IPS DF 19.7 (cell line): ENCODE data around the gene VPS51.
"Not testable (repeated sequence)": the region's sequence is repeated elsewhere in the genome, so short reads cannot be mapped to it uniquely, and the experiment has no call there.

Source experiments
- DNase-seq: peaks from one replicate; pipeline ENCODE4 v3.0.0-alpha.2; 2013; ENCODE audit warnings: low read depth, low spot score

The VPS51 gene

GRCh38 chr11:65118891-65119669 lies 23.1 kb downstream of the VPS51 start:
- DNase-seq = not testable (repeated sequence)

DNA sequence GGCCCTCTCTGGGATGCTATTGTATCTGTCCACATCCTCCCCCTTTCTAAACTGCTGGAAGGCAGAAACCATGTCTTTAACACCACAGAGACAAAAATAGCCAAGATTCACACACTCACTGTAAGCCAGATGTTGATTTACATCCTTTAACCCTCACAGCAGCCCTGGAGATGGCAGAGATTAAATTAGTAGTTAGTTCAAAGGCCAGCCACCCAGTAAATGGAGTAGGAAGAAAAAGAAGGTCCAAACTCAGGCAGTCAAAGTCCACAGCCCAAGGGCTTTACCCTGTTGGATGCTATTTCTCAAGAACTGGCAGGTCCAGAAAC lies 23.6 kb downstream of the VPS51 start:
- no peak for DNase-seq

GRCh38 chr11:65120831-65121230 lies 24.8 kb downstream of the VPS51 start:
- no peak for DNase-seq

- no peak for DNase-seq
These were observed 25.4 kb downstream of the VPS51 start for GRCh38 chr11:65121447-65121864.

GRCh38 chr11:65121865-65122696 lies 26.1 kb downstream of the VPS51 start, which contains the start of the genes FAU and MRPL49:
Gene FAU (minus strand): TSS chr11:65122134. CDS start chr11:65121813, 321 bp downstream.
Gene MRPL49 (plus strand): TSS chr11:65122321. CDS start chr11:65122347, 26 bp downstream.
- peak; percentile 84 for DNase-seq

DNA sequence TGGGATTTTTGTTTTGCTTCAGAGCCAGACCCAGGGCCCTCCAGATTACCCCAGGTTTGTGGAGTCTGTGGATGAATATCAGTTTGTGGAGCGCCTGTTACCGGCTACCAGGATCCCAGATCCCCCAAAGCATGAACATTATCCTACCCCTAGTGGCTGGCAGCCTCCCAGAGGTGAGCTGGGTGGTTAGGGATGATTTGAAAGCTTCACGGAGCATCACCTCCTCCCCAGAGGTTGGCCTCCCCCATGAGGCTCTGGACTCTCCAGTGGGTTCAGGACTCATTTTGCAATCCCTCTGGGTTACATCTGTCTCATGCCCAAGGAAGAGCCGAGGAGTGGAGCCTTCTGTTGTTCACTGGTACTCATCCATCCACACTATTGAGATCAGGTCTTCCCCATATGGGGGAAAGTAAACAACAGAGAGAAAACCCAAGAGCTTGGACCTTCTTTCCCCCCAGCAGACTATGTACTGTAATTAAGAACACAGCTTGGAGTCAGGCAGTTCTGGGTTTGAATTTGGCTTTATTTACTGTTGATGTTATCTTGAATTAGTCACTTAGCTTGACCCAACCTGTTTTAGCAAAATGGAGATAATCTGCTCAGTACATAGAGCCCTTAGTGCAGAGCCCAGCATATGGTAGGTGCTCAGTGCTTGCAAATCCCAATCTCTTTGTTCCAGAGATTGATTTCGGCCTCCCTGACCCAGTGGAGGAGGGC lies 28.6 kb downstream of the VPS51 start:
- DNase-seq = no peak

DNA sequence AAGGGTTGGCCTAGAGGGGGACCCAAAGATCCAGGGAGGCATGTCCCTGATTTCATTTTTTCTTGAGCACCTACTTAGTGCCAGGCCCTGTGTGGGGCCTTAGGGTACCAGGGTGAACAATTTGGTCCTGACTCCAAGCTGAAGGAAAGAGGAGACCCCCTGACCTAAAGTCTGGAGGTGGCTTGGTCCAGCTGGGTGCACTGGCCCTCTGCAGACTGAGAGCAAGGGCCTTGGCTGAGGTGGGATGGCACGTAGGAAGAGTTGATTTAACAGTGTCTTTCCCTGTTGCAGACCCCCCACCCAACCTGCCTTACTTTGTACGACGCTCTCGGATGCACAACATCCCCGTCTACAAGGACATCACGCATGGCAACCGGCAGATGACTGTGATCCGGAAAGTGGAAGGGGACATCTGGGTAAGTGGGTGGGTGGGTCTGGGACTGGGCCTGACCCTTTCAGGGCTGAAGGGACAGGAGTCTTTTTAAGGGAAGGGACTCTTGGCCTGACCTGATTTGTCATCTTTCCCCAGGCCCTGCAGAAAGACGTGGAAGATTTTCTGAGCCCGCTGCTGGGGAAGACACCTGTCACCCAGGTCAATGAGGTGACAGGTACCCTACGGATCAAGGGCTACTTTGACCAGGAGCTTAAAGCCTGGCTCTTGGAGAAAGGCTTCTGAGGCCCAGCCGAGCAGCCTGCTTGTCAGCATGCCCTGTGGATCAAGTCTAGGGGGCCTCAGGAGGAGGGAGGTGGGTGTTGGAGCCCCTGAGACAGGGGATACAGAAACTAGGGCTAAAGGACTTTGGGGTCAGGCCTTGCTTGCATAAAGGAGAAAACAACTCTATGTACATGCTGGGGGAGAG lies 29.4 kb downstream of the VPS51 start:
- no peak for DNase-seq

- DNase-seq = no peak
These were observed 30.7 kb downstream of the VPS51 start for GRCh38 chr11:65126624-65127274.

DNA sequence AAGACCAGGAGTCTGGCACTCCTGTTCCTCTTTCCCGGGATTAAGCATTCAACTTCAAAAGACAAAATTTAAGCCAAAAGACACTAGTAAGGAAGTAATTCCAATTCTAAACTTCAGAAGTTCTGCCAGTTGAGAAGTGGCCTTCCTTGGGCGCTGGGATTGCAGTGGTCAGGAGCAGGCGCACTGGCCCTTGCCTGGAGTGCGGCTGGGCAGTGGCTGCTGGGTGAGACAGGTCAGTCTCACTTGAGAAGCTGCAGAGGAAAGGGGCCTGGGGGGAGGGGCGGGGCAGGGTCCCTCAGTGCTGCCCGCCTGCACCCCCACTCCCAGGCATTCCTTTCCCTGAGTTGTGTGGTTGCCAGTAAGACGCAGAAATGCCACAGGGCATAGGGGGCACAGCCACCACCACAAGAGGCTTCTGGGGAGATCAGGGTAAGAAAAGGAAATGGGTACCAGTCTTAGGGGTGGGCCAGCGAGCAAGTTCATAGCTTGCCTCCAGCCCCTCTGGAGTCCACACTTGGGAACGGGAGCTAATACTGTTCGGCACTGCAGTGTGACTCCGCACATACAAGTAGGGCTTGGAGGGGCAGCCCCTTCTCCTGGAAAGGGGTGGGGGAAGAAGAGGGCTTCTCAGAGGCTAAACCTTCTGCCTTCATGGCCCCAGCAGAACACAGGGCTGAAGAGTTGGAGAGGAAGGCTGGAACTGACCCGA lies 31.6 kb downstream of the VPS51 start:
- no peak for DNase-seq

DNA sequence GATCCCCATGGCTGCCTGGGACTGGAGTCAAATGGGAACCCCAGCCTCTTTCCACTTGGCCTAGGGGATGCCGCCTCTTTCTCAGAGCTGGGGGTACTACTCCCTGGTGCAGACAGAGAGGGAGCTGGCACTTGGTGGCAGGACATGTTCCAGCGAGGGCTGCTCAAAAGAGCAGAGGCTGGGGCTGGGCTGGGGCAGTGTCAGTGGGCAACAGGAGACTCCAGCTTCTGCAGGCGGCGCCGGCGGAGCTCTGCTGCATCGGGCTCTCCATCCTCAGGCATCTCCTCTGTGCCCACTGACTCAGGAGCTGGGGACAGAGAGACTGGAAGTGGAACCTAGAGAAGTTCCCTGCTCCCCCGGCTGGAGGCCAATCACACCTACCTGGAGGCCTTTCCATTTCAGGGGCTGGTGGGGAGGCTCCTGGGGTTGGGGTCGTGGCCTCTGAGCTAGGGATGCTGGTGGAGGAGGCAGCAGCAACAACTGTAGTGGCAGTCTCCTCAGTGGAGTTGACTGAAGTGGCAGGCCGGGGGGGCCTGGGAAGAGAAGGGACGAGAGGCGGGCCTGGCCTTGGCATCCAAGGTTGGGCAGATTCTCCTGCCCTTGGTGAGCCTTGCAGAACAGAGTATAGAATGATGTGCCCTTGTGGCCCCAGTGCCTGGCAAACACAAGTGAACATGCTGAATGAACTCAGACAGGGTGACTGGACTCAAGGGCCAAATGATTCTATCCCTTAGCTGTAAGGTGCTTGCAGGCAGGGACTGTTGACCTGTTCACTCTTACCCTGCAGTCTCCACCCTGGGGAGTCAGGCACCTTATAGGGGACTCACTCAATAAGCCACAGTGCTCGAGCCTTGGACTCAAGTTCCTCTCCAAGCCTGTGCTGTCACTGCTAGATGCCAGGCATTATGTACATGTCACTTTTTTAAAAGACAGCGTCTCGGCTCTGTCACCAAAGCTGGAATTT lies 32.5 kb downstream of the VPS51 start:
- no peak for DNase-seq

GRCh38 chr11:65129649-65130441 lies 33.8 kb downstream of the VPS51 start:
- no peak for DNase-seq

GRCh38 chr11:65130631-65131416 lies 34.8 kb downstream of the VPS51 start:
- DNase-seq = no peak

DNA sequence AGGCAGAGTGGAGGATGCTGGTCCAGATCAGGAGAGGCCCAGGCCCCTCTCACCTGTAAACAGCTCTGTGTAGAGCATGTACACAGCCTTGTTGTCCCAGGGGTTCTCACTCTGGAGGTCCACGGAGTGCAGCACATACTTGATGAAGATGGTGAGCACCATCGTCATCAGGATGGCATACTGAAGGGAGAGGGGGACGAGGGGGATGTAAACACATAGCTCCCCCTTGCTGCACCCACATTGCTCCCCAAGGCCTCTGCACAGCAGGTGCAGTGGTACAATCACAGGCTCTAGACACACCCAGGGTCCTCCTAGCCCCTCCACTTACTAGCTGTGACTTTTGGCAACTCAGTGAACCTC lies 35.4 kb downstream of the VPS51 start:
- DNase-seq = no peak

DNA sequence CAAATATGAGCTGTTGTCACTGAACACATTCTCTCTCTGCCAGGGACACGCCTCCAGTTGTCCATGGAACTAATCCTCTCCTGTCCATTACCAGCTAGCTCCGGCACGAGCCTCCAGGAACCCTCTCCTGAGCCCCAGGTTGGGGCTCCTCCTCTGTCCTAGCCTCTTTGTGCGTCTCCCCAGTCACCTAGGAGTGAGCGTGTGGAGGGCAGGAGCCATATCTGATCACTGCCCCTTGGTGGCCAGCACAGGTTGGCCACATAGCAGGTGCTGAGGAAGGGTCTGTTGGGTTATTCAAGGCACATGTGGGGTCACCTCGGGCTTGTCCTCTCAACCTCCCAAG lies 35.9 kb downstream of the VPS51 start:
- no peak for DNase-seq

GRCh38 chr11:65132238-65132987 lies 36.4 kb downstream of the VPS51 start:
- DNase-seq = no peak

DNA sequence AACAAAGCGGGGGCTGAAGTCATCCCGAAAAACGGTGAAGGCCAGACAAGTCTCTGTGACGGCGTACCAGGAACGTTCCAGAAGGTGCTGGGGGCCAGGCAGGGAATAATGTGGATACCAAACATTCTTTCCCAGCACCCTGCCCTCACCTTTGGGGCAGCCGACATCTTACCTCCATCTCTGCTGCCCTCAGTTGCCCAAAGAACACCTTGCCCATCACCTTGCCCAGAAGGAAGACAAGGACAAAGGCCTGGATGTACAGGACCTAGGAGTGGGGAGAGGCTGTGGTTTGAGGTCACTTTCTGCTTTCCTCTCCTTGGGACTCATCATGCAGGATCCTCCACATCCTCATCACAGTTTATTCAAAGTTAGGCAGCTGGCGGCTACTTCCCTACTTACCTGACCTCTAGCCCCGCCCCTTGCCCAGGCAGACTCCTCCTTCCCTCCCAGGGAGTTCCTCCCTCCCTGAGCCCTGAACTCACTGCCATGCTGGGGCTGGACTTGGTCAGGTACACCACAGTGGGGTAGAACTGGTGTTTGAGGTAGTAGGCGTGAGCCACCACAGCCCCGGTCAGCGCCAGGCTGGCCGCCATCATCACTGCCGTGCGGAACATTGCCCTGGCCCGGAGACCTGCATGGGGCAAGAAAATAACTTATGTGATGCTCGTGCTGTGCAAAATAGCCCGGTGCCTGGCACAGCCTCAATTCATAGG lies 37.1 kb downstream of the VPS51 start:
- no peak for DNase-seq
